A549 (cell line): ENCODE results near the gene FAAH. TPM values are rescaled to one million over a fixed set of nuclear protein-coding genes. Genes with fewer than 3 reads are reported as not detected.

Source experiments
- ATAC-seq, 2 experiments: fragments of 200-7000 bp in 1 of 2; fragments of >200 bp in 1 of 2; cut with Nextera tagmentation in 1 of 2; cut with Tn5 transposase in 1 of 2; 3 replicates each; pipeline versions ENCODE4 v1.8.0 to v1.9.1; 2018 to 2020; ENCODE audit warnings: mild to moderate bottlenecking in 1 of 2, moderate library complexity in 1 of 2
- CTCF ChIA-PET: fragments of 300-600 bp; sonication (Branson Sonifier 250); formaldehyde crosslinking; extraction: SDS; loops from one replicate; lab custom pipeline; 2021; ENCODE audit warnings: antibody characterized with exemption, inconsistent platforms; lab: Yijun Ruan, JAX
- POLR2A ChIA-PET: fragments of 350-600 bp; formaldehyde crosslinking; extraction: SDS; loops from one replicate; lab custom pipeline; 2021; ENCODE audit warnings: antibody characterized with exemption, inconsistent platforms; lab: Yijun Ruan, JAX
- DNase-seq, 2 experiments: peaks; one replicate each; pipeline versions ENCODE4 v3.0.0 to v3.0.0-alpha.2; 2011 to 2016; ENCODE audit warnings: low read depth in 1 of 2, low spot score in 1 of 2
- FAIRE-seq: peaks from 2 replicates; lab custom pipeline; 2011; peaks lifted over from hg19 to GRCh38; lab: Jason Lieb, UNC
- H3K27ac ChIP-seq, 2 experiments: fragments of >200 bp; sonication (Bioruptor Twin); formaldehyde crosslinking; 3 replicates each; pipeline ENCODE4 v1.5.1; 2016 to 2017
- H3K4me1 ChIP-seq: fragments of >200 bp; sonication (Bioruptor Twin); formaldehyde crosslinking; 3 replicates; pipeline ENCODE4 v1.6.1; 2016
- H3K4me2 ChIP-seq: fragments of >200 bp; sonication (Bioruptor Twin); formaldehyde crosslinking; 3 replicates; pipeline ENCODE4 v1.6.1; 2016
- H3K4me3 ChIP-seq: fragments of >200 bp; sonication (Bioruptor Twin); formaldehyde crosslinking; 3 replicates; pipeline ENCODE4 v1.5.1; 2016
- H3K9me3 ChIP-seq: fragments of >200 bp; sonication (Bioruptor Twin); formaldehyde crosslinking; 3 replicates; pipeline ENCODE4 v1.6.1; 2016
- ATOH8 ChIP-seq: fragments of 250-450 bp; sonication (Bioruptor Pico); IDR thresholded peaks from 2 replicates; pipeline ENCODE4 v1.5.0; 2020; ENCODE audit warnings: low read depth, mild to moderate bottlenecking, moderate library complexity
- BCL3 ChIP-seq: fragments of >200 bp; sonication (Bioruptor Twin); formaldehyde crosslinking; IDR thresholded peaks from 3 replicates; pipeline ENCODE4 v1.6.1; 2016
- CBX2 ChIP-seq: fragments of 200-600 bp; sonication (generic); IDR thresholded peaks from 2 replicates; pipeline ENCODE4 v1.6.1; 2016; ENCODE audit warnings: low read depth, mild to moderate bottlenecking, borderline replicate concordance
- CEBPB ChIP-seq, 2 experiments: fragments of >200 bp in 1 of 2; sonication (Bioruptor Twin) in 1 of 2; formaldehyde crosslinking in 1 of 2; IDR thresholded peaks; 2 replicates each; pipeline ENCODE4 v1.6.1; 2012 to 2016
- CHD4 ChIP-seq: fragments of 200-600 bp; sonication (generic); IDR thresholded peaks from 2 replicates; pipeline ENCODE4 v1.6.1; 2016; ENCODE audit warnings: antibody characterized with exemption, mild to moderate bottlenecking, borderline replicate concordance
- EHMT2 ChIP-seq: fragments of 200-600 bp; sonication (generic); IDR thresholded peaks from 2 replicates; pipeline ENCODE4 v1.6.1; 2016; ENCODE audit warnings: antibody characterized with exemption, low read depth, mild to moderate bottlenecking, moderate library complexity
- FOSL2 ChIP-seq, 2 experiments: fragments of 450-650 bp in 1 of 2; fragments of >200 bp in 1 of 2; sonication (Bioruptor Twin) in 1 of 2; formaldehyde crosslinking; IDR thresholded peaks; 2 replicates each; pipeline versions ENCODE4 v1.5.0 to v1.6.1; 2016 to 2020; ENCODE audit warnings: mild to moderate bottlenecking in 1 of 2, moderate library complexity in 1 of 2
- FOXS1 ChIP-seq: fragments of 250-450 bp; sonication (Bioruptor Pico); IDR thresholded peaks from 2 replicates; pipeline ENCODE4 v1.5.0; 2020; ENCODE audit warnings: mild to moderate bottlenecking, moderate library complexity
- GATA3 ChIP-seq: IDR thresholded peaks from 2 replicates; pipeline ENCODE4 v1.6.1; 2012; ENCODE audit warnings: borderline replicate concordance
- HDAC2 ChIP-seq: fragments of 200-600 bp; sonication (generic); IDR thresholded peaks from 2 replicates; pipeline ENCODE4 v1.6.1; 2016
- HOXB13 ChIP-seq: fragments of 250-450 bp; sonication (Bioruptor Pico); IDR thresholded peaks from 2 replicates; pipeline ENCODE4 v1.5.0; 2020; ENCODE audit warnings: low read depth, mild to moderate bottlenecking, moderate library complexity
- JUNB ChIP-seq: fragments of >200 bp; sonication (Bioruptor Twin); formaldehyde crosslinking; IDR thresholded peaks from 2 replicates; pipeline ENCODE4 v1.6.1; 2016
- KDM1A ChIP-seq: fragments of 200-600 bp; sonication (generic); IDR thresholded peaks from 2 replicates; pipeline ENCODE4 v1.6.1; 2016; ENCODE audit warnings: low read depth, mild to moderate bottlenecking
- MAFK ChIP-seq: fragments of 450-650 bp; IDR thresholded peaks from 2 replicates; pipeline ENCODE4 v1.6.1; 2014; ENCODE audit not compliant: partially characterized antibody
- MYC ChIP-seq: IDR thresholded peaks from 2 replicates; pipeline ENCODE4 v1.6.1; 2012; ENCODE audit warnings: mild to moderate bottlenecking, inconsistent platforms, low read length, improper control_type of control experiment, borderline replicate concordance
- NFE2L2 ChIP-seq: fragments of 150-350 bp; conservative IDR thresholded peaks from 2 replicates; pipeline ENCODE4 v1.6.1; 2014; ENCODE audit warnings: low read length
- NPAS2 ChIP-seq: fragments of 250-450 bp; sonication (Bioruptor Pico); IDR thresholded peaks from 2 replicates; pipeline ENCODE4 v1.8.0; 2022; ENCODE audit warnings: mild to moderate bottlenecking, moderate library complexity, borderline replicate concordance
- POLR2A ChIP-seq: IDR thresholded peaks from 2 replicates; pipeline ENCODE4 v1.6.1; 2012; ENCODE audit warnings: mild to moderate bottlenecking, low read length
- RFX5 ChIP-seq: fragments of 450-650 bp; IDR thresholded peaks from 2 replicates; pipeline ENCODE4 v1.7.1; 2014; ENCODE audit warnings: antibody characterized with exemption, mild to moderate bottlenecking, moderate library complexity
- SMC3 ChIP-seq: fragments of >200 bp; sonication (Bioruptor Twin); formaldehyde crosslinking; IDR thresholded peaks from 3 replicates; pipeline ENCODE4 v1.6.1; 2018; ENCODE audit warnings: inconsistent platforms
- TP53 ChIP-seq: fragments of 250-450 bp; sonication (Bioruptor Pico); IDR thresholded peaks from 2 replicates; pipeline ENCODE4 v1.5.0; 2021; ENCODE audit warnings: mild to moderate bottlenecking, moderate library complexity
- ZNF302 ChIP-seq: fragments of 250-450 bp; sonication (Bioruptor Pico); IDR thresholded peaks from 2 replicates; pipeline ENCODE4 v1.9.0; 2021; ENCODE audit warnings: inconsistent platforms, mild to moderate bottlenecking, moderate library complexity
- WGBS: methylation state at CpG from one replicate; pipeline ENCODE4 v1.1.6; 2017; ENCODE audit errors: missing lambda C conversion rate; 5-methylcytosine and 5-hydroxymethylcytosine counted together
- polyA plus RNA-seq, 4 experiments: library from polyadenylated mRNA; depleted of rRNA in 3 of 4; stranded (reverse); fragments of >200 nt; fragmentation: RNase III in 1 of 4; extraction: RNeasy Plus Mini Kit Qiagen cat#74134 plus additional on column Dnase treatment in 1 of 4; gene quantifications; 2 replicates in 3 of 4; 3 replicates in 1 of 4; pipeline ENCODE4 v1.2.3, GENCODE V29; 2011 to 2017
- TF ChIP-seq, protein P1 (sequence below): fragments of 200-600 bp; sonication (generic); IDR thresholded peaks from 2 replicates; pipeline ENCODE4 v1.6.1; 2016; ENCODE audit warnings: antibody characterized with exemption, mild to moderate bottlenecking, moderate library complexity
- TF ChIP-seq, protein P2 (sequence below): IDR thresholded peaks from 2 replicates; pipeline ENCODE4 v1.6.1; 2012; ENCODE audit warnings: low read depth, borderline replicate concordance
- TF ChIP-seq, protein P3 (sequence below): fragments of 450-650 bp; IDR thresholded peaks from 2 replicates; pipeline ENCODE4 v1.6.1; 2014; ENCODE audit warnings: antibody characterized with exemption
- TF ChIP-seq, protein P4 (sequence below): fragments of >200 bp; sonication (Bioruptor Twin); formaldehyde crosslinking; IDR thresholded peaks from 2 replicates; pipeline ENCODE4 v1.6.1; 2016

FAAH gene
- polyA plus RNA-seq, 2 of the 4 experiments (the other 2 are of a cell fraction): 1.2 to 1.3 TPM

- WGBS: 66% methylated on average over 5 of the region's 12 CpGs
- ChIA-PET POLR2A (no interaction called here), CTCF (interaction anchor here (1.0 to 7.1 kb wide), 7 partner anchors 8 to 120 kb away, joined by 3 to 49 read pairs (median 4); no protein-coding TSS in a partner anchor)
- H3K4me1 ChIP-seq: no peaks in the 10 kb centered on the region
- H3K4me3 ChIP-seq: no peak overlapping the region
- no peak overlapping the region for H3K4me2 ChIP-seq
- DNase-seq (no peak), ATAC-seq (no peak), FAIRE-seq (no peak)
- TF ChIP-seq ATOH8 (CRISPR knock-in tag) (no peak), FOXS1 (CRISPR knock-in tag) (no peak), FOSL2 (IDR thresholded peaks at IDR 0.05) (no peak), FOSL2 (CRISPR knock-in tag; IDR thresholded peaks at IDR 0.05) (no peak), CBX2 (no peak), POLR2A (no peak), JUNB (no peak), HOXB13 (CRISPR knock-in tag) (no peak), GATA3 (no peak), CEBPB (IDR thresholded peaks at IDR 0.05) (no peak), KDM1A (no peak), HDAC2 (no peak), NPAS2 (CRISPR knock-in tag) (no peak), CHD4 (no peak), TP53 (CRISPR knock-in tag) (no peak)
- TF ChIP-seq, protein P1, sequence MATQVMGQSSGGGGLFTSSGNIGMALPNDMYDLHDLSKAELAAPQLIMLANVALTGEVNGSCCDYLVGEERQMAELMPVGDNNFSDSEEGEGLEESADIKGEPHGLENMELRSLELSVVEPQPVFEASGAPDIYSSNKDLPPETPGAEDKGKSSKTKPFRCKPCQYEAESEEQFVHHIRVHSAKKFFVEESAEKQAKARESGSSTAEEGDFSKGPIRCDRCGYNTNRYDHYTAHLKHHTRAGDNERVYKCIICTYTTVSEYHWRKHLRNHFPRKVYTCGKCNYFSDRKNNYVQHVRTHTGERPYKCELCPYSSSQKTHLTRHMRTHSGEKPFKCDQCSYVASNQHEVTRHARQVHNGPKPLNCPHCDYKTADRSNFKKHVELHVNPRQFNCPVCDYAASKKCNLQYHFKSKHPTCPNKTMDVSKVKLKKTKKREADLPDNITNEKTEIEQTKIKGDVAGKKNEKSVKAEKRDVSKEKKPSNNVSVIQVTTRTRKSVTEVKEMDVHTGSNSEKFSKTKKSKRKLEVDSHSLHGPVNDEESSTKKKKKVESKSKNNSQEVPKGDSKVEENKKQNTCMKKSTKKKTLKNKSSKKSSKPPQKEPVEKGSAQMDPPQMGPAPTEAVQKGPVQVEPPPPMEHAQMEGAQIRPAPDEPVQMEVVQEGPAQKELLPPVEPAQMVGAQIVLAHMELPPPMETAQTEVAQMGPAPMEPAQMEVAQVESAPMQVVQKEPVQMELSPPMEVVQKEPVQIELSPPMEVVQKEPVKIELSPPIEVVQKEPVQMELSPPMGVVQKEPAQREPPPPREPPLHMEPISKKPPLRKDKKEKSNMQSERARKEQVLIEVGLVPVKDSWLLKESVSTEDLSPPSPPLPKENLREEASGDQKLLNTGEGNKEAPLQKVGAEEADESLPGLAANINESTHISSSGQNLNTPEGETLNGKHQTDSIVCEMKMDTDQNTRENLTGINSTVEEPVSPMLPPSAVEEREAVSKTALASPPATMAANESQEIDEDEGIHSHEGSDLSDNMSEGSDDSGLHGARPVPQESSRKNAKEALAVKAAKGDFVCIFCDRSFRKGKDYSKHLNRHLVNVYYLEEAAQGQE: no peak
- TF ChIP-seq, protein P2, sequence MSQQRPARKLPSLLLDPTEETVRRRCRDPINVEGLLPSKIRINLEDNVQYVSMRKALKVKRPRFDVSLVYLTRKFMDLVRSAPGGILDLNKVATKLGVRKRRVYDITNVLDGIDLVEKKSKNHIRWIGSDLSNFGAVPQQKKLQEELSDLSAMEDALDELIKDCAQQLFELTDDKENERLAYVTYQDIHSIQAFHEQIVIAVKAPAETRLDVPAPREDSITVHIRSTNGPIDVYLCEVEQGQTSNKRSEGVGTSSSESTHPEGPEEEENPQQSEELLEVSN: no peak
- no peaks in the 10 kb centered on the region for H3K9me3 ChIP-seq
- H3K27ac ChIP-seq: no peak overlapping the region
Measured at GRCh38 chr1:46408356-46409062, 14.4 kb downstream of the FAAH start.

DNA sequence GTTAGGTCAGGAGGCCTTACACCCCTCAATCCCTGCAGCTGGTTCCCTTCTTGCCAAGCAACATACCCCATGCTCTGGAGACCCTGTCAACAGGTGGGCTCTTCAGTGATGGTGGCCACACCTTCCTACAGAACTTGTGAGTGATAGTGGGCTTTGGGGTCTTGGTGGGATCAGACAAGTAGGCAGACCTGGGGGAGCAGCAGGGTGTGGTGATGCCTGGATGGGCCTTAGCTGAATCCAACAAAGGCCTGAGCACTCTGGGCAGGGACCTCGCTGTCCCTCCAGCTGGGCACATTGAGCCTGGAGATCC lies 14.9 kb downstream of the FAAH start:
- no peak for FAIRE-seq
- no peak for DNase-seq
- H3K4me2 ChIP-seq: no peak overlapping the region
- POLR2A ChIA-PET: no interaction called here
- no peaks in the 10 kb centered on the region for H3K4me1 ChIP-seq
- no peak overlapping the region for H3K27ac ChIP-seq
- 100% methylated on average over 1 of the region's 1 CpG for WGBS
- H3K9me3 ChIP-seq: no peaks in the 10 kb centered on the region
- CTCF ChIA-PET: interaction anchor here (0.9 to 7.1 kb wide), 6 partner anchors 9 to 125 kb away, joined by 3 to 49 read pairs (median 4); no protein-coding TSS in a partner anchor
- H3K4me3 ChIP-seq: no peak overlapping the region
- no peak for ATAC-seq
- TF ChIP-seq, protein P2: no peak
- TF ChIP-seq ATOH8 (CRISPR knock-in tag): no peak
- TF ChIP-seq BCL3: no peak
- TF ChIP-seq EHMT2: no peak
- no peak for TF ChIP-seq MYC
- TF ChIP-seq, protein P3, sequence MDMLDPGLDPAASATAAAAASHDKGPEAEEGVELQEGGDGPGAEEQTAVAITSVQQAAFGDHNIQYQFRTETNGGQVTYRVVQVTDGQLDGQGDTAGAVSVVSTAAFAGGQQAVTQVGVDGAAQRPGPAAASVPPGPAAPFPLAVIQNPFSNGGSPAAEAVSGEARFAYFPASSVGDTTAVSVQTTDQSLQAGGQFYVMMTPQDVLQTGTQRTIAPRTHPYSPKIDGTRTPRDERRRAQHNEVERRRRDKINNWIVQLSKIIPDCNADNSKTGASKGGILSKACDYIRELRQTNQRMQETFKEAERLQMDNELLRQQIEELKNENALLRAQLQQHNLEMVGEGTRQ: no peak
- no peak for TF ChIP-seq ZNF302 (CRISPR knock-in tag)
- no peak for TF ChIP-seq HDAC2
- no peak for TF ChIP-seq SMC3
- TF ChIP-seq MAFK: no peak
- no peak for TF ChIP-seq NFE2L2
- TF ChIP-seq RFX5: no peak
- TF ChIP-seq, protein P4, sequence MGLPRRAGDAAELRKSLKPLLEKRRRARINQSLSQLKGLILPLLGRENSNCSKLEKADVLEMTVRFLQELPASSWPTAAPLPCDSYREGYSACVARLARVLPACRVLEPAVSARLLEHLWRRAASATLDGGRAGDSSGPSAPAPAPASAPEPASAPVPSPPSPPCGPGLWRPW: no peak
